ENCODE measurements around the gene TMX4.

TMX4 gene

DNA sequence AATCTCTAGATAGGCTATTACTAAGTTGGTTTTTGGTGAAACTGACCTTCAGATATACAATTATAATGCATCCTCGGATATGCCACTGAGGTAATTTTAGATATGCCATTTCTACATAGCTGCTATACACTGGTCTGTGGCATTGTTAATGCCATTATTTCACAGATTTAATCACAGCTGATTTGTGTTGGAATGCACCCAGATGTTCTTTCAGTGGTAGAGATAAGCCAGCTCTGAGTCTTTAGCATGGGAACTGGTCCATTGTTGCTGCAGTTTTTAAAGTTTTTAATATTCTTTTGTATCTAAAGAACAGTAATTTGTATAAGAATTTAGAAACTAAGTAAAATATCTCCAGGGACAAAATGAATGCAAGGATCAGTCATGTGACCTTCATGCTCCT lies 6.8 kb downstream of the TMX4 start:
- no peak for DNase-seq

GRCh38 chr20:8008733-8009132 lies 10.8 kb downstream of the TMX4 start:
- DNase-seq, result no peak

DNA sequence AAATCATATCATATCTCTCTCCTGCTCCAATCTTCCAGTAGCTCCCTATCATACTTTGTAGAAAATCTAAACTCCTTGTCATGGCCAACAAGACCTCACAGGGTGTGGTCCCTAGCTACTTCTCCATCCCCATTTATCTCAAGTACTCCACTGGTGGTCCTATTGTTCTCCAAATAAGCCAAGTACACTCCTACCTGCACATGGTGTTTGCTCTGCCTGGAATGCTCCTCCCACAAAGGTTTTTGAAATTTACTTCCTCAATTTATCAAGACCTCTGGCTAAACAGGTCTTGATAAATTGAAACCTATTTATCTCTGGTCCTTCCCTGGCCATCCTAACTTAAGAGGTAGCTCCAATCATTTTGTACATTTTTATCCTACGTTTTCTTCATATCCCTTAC lies 12.1 kb downstream of the TMX4 start:
- peak; percentile 54 for DNase-seq

GRCh38 chr20:8005575-8006366 lies 13.8 kb downstream of the TMX4 start:
- no peak for DNase-seq

GRCh38 chr20:8005033-8005432 lies 14.5 kb downstream of the TMX4 start:
- no peak for DNase-seq

DNA sequence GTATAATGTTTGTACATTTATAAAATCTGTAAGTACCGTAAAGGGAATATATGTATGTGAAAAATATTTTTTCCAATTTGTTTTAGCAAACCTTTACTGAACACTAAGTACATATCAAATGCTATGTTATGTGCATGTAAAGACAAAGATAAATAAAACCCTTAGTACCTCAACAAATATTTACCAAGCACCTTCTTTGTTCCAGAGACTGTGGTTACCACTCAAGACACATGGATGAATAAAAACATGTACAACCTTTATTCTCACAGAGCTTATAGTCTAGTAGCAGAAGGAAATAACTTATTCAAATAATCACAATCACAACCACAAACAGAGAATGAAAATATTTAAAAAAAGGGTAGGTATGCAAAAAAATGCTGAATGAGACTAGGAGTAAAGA lies 17.5 kb downstream of the TMX4 start:
- DNase-seq, result peak; percentile 74

- no peak for DNase-seq
These were observed 18.8 kb downstream of the TMX4 start for GRCh38 chr20:8000796-8001195.

- no peak for DNase-seq
These were observed 22.7 kb downstream of the TMX4 start for GRCh38 chr20:7996898-7997297.

DNA sequence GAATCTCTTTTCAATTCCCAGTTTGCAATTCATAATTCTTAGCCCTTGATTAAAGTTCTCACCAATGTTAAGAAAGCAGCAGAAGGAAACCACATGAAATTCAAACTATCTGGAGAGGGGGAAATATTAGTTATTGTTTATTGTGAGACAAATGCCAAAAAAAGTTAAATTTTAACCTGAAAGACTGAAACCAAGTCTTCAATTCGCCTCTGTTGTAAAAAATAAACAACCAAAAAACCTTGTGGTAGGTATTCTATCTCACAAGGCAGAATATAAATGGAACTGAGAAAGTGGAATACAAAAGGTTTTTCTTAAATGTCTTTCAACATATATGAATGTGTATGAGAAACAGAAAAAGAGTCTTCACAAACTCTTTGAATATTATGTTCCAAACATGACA lies 24.8 kb downstream of the TMX4 start:
- no peak for DNase-seq

DNA sequence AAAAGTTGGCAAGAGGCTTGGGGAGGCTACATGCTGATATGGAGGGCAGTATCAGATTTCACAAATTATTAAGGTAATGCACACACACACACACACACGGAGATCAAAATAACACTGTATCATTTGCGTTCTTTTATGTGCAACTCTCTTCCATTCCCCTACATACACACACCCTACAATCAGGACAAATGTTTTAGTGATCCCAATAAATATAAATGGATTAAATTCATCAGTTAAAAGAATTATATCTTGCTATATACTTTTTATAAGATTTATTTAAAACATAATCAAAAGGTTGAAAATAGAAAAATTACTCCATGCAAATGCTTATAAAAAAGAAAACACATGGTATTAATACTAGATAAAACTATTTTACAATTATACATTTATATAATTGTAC lies 25.9 kb downstream of the TMX4 start:
- DNase-seq, result no peak

DNA sequence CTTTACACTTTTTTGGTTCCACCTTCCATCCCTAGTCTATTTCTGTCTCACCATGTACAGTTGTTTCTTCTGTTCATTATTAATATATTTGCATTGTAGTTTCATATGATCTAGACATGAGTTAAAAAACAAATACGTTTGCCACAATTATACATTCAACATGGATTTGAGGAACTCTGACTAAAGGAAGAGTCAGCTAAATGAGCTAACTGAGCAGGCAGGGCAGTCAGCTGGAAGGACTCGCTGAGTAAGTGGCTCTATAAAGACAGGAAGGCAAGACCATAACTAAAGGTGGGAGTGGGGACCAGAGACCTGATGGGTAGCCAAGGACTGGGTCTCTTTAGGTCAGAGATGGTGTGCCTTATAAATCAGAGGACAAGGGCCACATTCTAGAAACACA lies 26.3 kb downstream of the TMX4 start:
- no peak for DNase-seq

- no peak for DNase-seq
These were observed 29.2 kb downstream of the TMX4 start for GRCh38 chr20:7990385-7990784.

- DNase-seq, result peak; percentile 12
These were observed 30.2 kb downstream of the TMX4 start for GRCh38 chr20:7989379-7989778.

GRCh38 chr20:7985916-7986315 lies 33.6 kb downstream of the TMX4 start:
- no peak for DNase-seq

GRCh38 chr20:7984192-7984591 lies 35.4 kb downstream of the TMX4 start:
- DNase-seq, result no peak

DNA sequence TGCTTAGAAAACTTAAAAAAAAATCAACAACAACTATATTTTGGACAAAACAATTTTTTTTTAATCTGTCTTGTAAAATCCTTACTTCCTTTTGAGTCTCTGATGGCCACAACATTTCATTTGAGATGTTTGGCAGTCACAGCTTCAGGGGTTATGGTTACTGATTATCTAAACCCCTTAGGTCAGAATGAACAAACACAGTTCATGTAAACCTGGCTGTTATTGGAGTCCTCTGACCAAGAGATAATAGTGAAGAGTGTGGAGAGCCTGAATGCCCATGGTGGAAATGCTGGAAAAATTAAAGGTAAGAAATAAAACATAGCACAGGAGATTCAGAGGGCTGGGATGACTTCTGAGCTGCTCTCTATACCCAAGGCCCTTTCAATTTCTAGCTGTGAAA lies 38.2 kb downstream of the TMX4 start:
- DNase-seq, result peak; percentile 40

DNA sequence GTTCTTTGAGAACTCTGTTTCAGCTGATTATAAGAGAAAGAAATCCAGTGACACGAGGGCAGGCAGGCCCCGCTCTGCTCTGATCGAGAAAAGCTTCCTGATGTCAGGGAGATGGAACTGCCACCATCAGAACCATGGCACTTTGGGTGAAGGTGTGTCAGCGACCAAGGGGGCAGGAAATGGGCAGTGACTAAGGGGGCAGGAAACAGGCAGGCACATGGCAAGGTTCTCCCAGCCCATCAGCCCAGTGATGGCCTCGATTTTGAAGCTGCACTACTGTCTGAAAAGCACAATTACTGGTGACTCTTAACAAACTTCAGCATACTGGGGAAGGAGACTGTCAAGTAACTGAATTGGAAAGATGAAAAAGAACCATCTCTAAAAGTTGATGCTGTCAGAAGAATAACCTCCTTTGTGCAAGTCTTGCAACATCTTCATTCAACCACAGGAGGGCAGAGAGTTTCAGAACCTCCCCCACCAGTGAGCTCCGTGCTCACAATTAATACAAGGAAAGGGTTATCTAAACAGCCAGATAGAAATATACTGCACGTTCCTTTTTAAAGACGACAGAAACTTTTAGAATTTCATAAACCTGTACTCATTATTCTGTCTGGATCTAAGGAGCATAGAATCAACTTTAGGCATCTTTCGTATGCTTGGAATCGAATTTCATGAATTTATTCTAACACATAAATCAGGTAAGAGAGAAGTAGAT lies 39.1 kb downstream of the TMX4 start:
- DNase-seq, result peak; percentile 49

GRCh38 chr20:7977709-7978108 lies 41.9 kb downstream of the TMX4 start:
- no peak for DNase-seq

DNA sequence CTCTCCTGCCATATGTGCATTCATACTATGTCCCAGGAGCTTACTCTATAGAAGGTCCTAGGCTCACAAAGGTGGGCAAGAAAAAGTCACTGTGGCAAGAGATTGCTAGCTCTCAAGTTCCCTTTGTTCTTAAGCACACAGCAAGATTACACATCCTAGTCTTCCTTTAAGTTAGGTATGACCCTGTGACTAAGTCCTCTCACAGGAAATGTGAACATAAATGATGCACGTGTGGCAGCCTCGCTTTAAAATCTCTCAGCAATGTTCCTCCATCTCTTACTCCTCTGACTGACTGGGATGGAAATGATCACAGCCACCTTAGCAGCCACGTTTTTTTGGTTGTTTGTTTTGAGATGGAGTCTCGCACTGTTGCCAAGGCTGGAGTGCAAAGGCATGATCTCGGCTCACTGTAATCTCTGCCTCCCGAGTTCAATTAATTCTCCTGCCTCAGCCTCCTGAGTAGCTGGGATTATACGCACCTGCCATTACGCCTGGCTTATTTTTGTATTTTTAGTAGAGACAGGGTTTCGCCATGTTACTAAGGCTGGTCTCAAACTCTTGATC lies 43.6 kb downstream of the TMX4 start:
- no peak for DNase-seq

DNA sequence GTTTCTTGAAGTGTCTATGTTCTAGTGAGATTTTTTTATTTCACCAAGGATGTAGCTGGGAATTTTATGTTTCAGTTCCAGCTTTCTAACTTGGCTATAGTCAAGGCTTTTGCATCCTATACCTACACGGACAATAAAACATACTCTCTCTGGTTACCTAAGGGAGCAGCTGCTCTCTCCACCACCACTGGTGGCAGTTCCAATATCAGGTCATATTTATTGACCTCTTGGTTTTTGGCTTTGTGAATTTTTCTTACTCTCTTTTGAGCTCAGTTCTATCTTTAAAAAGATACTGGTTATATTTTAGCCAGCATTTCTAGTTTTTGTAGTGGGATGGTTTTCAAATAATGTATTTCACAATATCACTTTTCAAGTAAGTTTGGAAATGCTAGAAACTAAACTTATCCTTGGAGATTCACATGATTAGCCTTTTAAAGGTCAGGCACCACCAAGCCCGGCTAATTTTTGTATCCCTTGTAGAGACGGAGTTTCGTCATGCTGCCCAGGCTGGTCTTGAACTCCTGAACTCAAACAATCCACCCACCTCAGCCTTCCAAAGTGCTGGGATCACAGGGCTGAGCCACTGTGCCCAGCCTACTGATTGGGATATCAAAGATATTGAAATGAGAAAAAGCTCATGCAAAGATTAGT lies 44.7 kb downstream of the TMX4 start:
- no peak for DNase-seq

DNA sequence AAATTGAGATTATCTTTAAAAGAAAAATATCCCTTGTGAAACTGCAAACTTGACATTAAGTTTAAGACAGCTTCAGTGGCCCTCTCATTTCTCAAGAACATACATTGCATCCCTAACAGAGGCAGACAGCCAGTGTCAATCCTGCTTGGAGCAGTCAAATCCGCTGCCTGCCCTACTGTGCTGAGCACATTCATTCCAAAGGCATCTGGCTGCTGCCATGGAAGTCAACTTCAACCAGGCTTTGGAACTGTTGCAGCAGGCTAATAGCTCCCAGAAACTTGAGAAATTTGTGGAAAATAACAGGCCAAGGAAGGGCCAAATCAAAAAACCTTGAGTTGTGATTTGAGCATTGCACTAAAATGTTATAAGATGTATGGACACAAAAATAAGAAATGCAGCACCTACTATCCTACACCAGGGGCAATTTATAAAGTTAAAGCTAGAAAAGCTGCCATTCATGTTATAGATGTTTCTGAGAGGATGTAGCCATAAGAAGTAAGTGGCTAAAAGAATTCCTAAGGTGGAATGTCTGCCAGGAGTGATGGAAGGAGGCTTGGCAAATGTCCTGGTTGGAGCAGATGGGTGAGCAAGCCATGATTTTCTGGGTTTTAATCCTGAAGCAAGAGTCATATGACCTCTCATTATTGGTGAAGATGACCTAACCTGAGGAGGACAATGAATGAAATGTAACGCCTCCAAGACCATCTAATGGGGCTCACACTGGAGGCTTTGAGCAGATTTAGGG lies 47.9 kb downstream of the TMX4 start:
- DNase-seq, result no peak

DNA sequence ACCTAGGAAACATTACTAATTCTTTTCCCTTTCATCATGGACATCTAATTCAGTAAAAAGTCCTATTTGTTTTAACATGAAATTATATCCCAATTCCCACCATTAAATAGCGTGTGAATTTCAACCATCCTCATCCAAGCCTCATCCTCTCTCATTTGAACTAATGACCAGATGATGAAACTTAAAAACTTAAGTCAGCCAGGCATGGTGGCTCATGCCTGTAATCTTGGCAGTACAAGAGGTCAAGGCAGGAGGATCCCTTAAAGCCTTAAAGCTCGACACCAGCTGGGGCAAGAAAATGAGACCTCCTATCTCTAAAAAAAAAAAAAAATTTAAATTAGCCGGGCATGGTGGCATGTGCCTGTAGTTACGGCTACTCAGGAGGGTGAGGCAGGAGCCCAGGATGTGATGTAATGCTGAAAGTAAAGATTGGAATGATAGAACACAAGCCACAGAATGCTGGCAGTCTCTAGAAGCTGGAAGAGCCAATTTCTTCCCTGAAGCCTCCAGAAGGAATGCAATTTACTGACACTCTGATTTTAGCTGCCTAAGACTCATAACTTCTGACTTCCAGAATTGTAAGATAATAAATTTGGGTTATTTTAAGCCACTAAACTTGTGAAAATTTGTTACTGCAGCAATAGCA lies 52.2 kb downstream of the TMX4 start:
- DNase-seq, result no peak

- no peak for DNase-seq
These were observed 53.4 kb downstream of the TMX4 start for GRCh38 chr20:7966176-7966575.

Data from DMS53 (cell line).